Measurements from ENCODE around the gene PIEZO2.

GRCh38 chr18:11105463-11105862, 43.9 kb downstream of the PIEZO2 start:
- TF ChIP-seq CTCF (IDR thresholded peaks at IDR 0.05) (no peak), POLR2AphosphoS5 (IDR thresholded peaks at IDR 0.05) (no peak)

Measured in upper lobe of left lung (tissue), 4 donors.